Trophoblast cell (in vitro differentiated cells and primary cell): ENCODE data around the gene ERGIC1.
"Not testable (repeated sequence)": the region's sequence is repeated elsewhere in the genome, so short reads cannot be mapped to it uniquely, and the experiment has no call there.

ENCODE experiments used
- DNase-seq, 2 donors: peaks; one replicate each; pipeline ENCODE4 v3.0.0-alpha.2; 2016
- H2AFZ ChIP-seq: 2 replicates; pipeline ENCODE4 v1.6.1; 2013; ENCODE audit warnings: low read length, moderate library complexity, mild to moderate bottlenecking; ENCODE audit not compliant: insufficient read depth, poor library complexity
- H2AK5ac ChIP-seq: 2 replicates; pipeline ENCODE4 v1.6.1; 2013; ENCODE audit warnings: mild to moderate bottlenecking, low read length
- H2BK120ac ChIP-seq: 2 replicates; pipeline ENCODE4 v1.6.1; 2013; ENCODE audit warnings: low read length, mild to moderate bottlenecking, moderate library complexity; ENCODE audit not compliant: insufficient read depth, poor library complexity
- H2BK12ac ChIP-seq: 2 replicates; pipeline ENCODE4 v1.6.1; 2013; ENCODE audit warnings: mild to moderate bottlenecking, low read length, moderate library complexity
- H2BK5ac ChIP-seq: 2 replicates; pipeline ENCODE4 v1.6.1; 2013; ENCODE audit warnings: low read length, low read depth, moderate library complexity, mild to moderate bottlenecking; ENCODE audit not compliant: poor library complexity
- H3K14ac ChIP-seq: 2 replicates; pipeline ENCODE4 v1.6.1; 2013; ENCODE audit warnings: mild to moderate bottlenecking, low read length
- H3K18ac ChIP-seq: 2 replicates; pipeline ENCODE4 v1.6.1; 2013; ENCODE audit warnings: mild to moderate bottlenecking, low read length
- H3K23ac ChIP-seq: 2 replicates; pipeline ENCODE4 v1.6.1; 2013; ENCODE audit warnings: low read length
- H3K27ac ChIP-seq: 2 replicates; pipeline ENCODE4 v1.5.1; 2013; ENCODE audit warnings: low read depth, mild to moderate bottlenecking, inconsistent platforms, low read length, moderate library complexity
- H3K27me3 ChIP-seq: 2 replicates; pipeline ENCODE4 v1.6.1; 2013; ENCODE audit warnings: inconsistent platforms, mild to moderate bottlenecking, low read length, moderate library complexity; ENCODE audit not compliant: insufficient read depth
- H3K36me3 ChIP-seq, 2 experiments: 1 replicate in 1 of 2; 2 replicates in 1 of 2; pipeline ENCODE4 v1.6.1; 2013; ENCODE audit warnings: low read length in 2 of 2, mild to moderate bottlenecking in 2 of 2, moderate library complexity in 1 of 2; ENCODE audit not compliant: insufficient read depth in 2 of 2, control insufficient read depth in 1 of 2
- H3K4ac ChIP-seq: 2 replicates; pipeline ENCODE4 v1.6.1; 2013; ENCODE audit warnings: low read depth, mild to moderate bottlenecking, low read length, moderate library complexity
- H3K4me1 ChIP-seq, 2 experiments: 1 replicate in 1 of 2; 2 replicates in 1 of 2; pipeline ENCODE4 v1.6.1; 2013; ENCODE audit warnings: low read length in 2 of 2, mild to moderate bottlenecking in 2 of 2, moderate library complexity in 1 of 2; ENCODE audit not compliant: insufficient read depth in 2 of 2, control insufficient read depth in 1 of 2
- H3K4me2 ChIP-seq: 2 replicates; pipeline ENCODE4 v1.6.1; 2013; ENCODE audit warnings: inconsistent platforms, mild to moderate bottlenecking, low read length, moderate library complexity
- H3K4me3 ChIP-seq: 2 replicates; pipeline ENCODE4 v1.5.1; 2013; ENCODE audit warnings: mild to moderate bottlenecking, low read depth, low read length, inconsistent platforms
- H3K79me1 ChIP-seq: one replicate; pipeline ENCODE4 v1.6.1; 2013; ENCODE audit warnings: low read length
- H3K79me2 ChIP-seq: 2 replicates; pipeline ENCODE4 v1.6.1; 2013; ENCODE audit warnings: low read length, mild to moderate bottlenecking; ENCODE audit not compliant: control insufficient read depth, insufficient read depth, poor library complexity
- H3K9ac ChIP-seq: 2 replicates; pipeline ENCODE4 v1.6.1; 2013; ENCODE audit warnings: mild to moderate bottlenecking, low read length
- H3K9me3 ChIP-seq: 2 replicates; pipeline ENCODE4 v1.6.1; 2013; ENCODE audit warnings: low read depth, mild to moderate bottlenecking, control low read depth, inconsistent platforms, low read length; ENCODE audit not compliant: insufficient read depth
- H4K12ac ChIP-seq: 2 replicates; pipeline ENCODE4 v1.6.1; 2013; ENCODE audit warnings: low read depth, mild to moderate bottlenecking, low read length, moderate library complexity
- H4K8ac ChIP-seq: 2 replicates; pipeline ENCODE4 v1.6.1; 2013; ENCODE audit warnings: low read depth, mild to moderate bottlenecking, low read length, moderate library complexity
- H4K91ac ChIP-seq: one replicate; pipeline ENCODE4 v1.6.1; 2013; ENCODE audit warnings: low read depth, mild to moderate bottlenecking, low read length, moderate library complexity
- WGBS: extraction: QIAGEN DNeasy Blood & Tissue Kit; methylation state at CpG from one replicate; pipeline ENCODE4 v1.1.7; 2013; ENCODE audit warnings: missing lambda C conversion rate; ENCODE audit not compliant: insufficient read length, insufficient coverage; ENCODE audit errors: extremely low coverage; 5-methylcytosine and 5-hydroxymethylcytosine counted together

The ERGIC1 gene

DNA sequence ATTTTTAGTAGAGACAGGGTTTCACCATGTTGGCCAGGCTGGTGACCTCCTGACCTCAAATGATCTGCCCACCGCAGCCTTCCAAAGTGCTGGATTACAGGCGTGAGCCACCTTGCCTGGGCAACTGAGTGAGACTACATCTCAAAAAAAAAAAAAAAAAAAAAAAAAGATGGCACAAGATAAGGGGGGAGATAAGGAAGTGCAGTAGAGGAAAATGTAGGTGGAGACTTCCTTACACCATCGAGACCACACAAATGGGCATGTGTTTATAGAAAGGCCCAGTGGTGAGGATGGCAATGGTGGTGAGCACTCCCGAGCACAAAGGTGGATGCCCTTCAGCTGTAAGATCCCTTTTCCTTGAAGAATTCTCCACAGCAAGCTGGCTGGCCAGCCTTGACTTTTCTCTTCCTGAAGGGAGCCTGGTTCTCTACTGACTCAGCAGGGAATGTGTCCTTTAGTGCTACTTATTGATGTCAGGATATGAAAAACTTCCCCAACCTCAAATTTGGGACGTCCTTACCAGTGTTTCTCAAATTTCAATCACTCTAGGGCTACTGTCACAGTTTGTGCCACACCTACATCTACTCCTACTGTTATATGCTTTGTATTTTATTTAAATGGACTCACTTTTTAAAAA is 28.2 kb downstream of the ERGIC1 start:
- no peak overlapping the region for H4K8ac ChIP-seq
- H4K12ac ChIP-seq: no peak overlapping the region
- H3K9ac ChIP-seq: no peak overlapping the region
- no peaks in the 10 kb centered on the region for H3K79me2 ChIP-seq
- peaks cover 8 to 9% of the 10 kb centered on the region in 2 experiments for H3K4me1 ChIP-seq
- H2BK5ac ChIP-seq: no peak overlapping the region
- peaks cover 2% of the 10 kb centered on the region for H3K79me1 ChIP-seq
- no peak for DNase-seq
- no peak overlapping the region for H3K4me3 ChIP-seq
- no peaks in the 10 kb centered on the region for H3K27me3 ChIP-seq
- no peak overlapping the region for H2BK120ac ChIP-seq
- H2AK5ac ChIP-seq: no peak overlapping the region
- H2AFZ ChIP-seq: no peak overlapping the region
- H3K18ac ChIP-seq: no peak overlapping the region
- no peak overlapping the region for H3K23ac ChIP-seq
- H3K36me3 ChIP-seq: peaks cover 0 to 3% of the 10 kb centered on the region in 2 experiments
- no peak overlapping the region for H3K4me2 ChIP-seq
- WGBS: no CpG with 5 or more reads among the region's 5 CpGs
- no peak overlapping the region for H4K91ac ChIP-seq
- H2BK12ac ChIP-seq: no peak overlapping the region
- H3K4ac ChIP-seq: no peak overlapping the region
- H3K27ac ChIP-seq: no peak overlapping the region
- H3K9me3 ChIP-seq: peaks cover 3% of the 10 kb centered on the region
- no peak overlapping the region for H3K14ac ChIP-seq

DNA sequence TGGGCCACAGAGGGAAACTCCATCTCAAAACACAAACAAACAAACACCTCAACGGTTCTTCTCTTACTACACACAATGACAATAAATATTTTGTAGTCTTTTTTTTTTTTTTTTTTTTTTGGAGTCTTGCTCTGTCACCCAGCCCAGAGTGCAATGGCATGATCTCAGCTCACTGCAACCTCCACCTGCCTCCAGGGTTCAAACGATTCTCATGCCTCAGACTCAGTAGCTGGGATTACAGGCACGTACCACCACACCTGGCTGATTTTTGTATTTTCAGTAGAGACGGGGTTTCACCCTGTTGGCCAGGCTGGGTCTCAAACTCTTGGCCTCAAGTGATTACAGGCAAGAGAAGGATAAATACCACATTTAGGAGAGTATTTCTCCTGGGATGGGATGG is 30.1 kb downstream of the ERGIC1 start:
- not testable (repeated sequence) for H3K4me1 ChIP-seq, H2BK12ac ChIP-seq, H3K27me3 ChIP-seq, H3K36me3 ChIP-seq, H4K8ac ChIP-seq, H2AK5ac ChIP-seq, H2BK5ac ChIP-seq, H2AFZ ChIP-seq, H3K27ac ChIP-seq, H3K4me3 ChIP-seq, H3K4me2 ChIP-seq, H3K79me1 ChIP-seq, H3K79me2 ChIP-seq, H4K91ac ChIP-seq, H3K9me3 ChIP-seq, H3K9ac ChIP-seq, H3K14ac ChIP-seq, H2BK120ac ChIP-seq, H3K4ac ChIP-seq, H3K18ac ChIP-seq, H3K23ac ChIP-seq, H4K12ac ChIP-seq
- peak; percentile 54 to 67 for DNase-seq
- 100% methylated on average over 1 of the region's 4 CpGs for WGBS

DNA sequence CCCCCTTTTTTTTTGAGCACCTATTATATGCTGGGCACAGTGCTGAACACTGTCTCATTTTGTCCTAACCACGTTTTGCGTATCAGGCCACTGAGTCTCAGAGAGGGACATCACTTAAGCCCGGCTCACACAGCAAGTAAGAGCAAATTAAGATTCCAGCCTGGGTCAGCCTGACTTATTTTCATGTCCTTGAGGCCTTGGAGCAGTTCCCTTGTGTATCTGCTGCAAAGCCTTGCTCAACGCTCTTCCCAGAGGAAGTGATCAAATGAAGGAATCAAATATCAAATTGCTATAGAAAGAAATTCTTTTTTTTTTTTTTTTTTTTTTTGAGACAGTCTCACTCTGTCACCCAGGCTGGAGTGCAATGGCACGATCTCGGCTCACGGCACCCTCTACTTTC is 30.7 kb downstream of the ERGIC1 start:
- Histone ChIP-seq H3K9me3 (peaks cover 3% of the 10 kb centered on the region), H4K91ac (no peak overlapping the region), H3K4me3 (no peak overlapping the region), H4K12ac (no peak overlapping the region), H3K14ac (no peak overlapping the region), H4K8ac (no peak overlapping the region), H3K4ac (no peak overlapping the region), H3K79me1 (no peaks in the 10 kb centered on the region), H2BK5ac (no peak overlapping the region), H3K18ac (no peak overlapping the region), H3K27ac (no peak overlapping the region), H3K23ac (no peak overlapping the region), H3K79me2 (no peaks in the 10 kb centered on the region), H3K4me2 (no peak overlapping the region), H2AK5ac (no peak overlapping the region), H3K4me1 (peaks cover 4 to 10% of the 10 kb centered on the region in 2 experiments), H3K9ac (no peak overlapping the region), H3K27me3 (no peaks in the 10 kb centered on the region), H2BK12ac (no peak overlapping the region), H2AFZ (no peak overlapping the region), H2BK120ac (no peak overlapping the region), H3K36me3 (peaks cover 0 to 3% of the 10 kb centered on the region in 2 experiments)
- no peak for DNase-seq
- WGBS: no CpG with 5 or more reads among the region's 7 CpGs

DNA sequence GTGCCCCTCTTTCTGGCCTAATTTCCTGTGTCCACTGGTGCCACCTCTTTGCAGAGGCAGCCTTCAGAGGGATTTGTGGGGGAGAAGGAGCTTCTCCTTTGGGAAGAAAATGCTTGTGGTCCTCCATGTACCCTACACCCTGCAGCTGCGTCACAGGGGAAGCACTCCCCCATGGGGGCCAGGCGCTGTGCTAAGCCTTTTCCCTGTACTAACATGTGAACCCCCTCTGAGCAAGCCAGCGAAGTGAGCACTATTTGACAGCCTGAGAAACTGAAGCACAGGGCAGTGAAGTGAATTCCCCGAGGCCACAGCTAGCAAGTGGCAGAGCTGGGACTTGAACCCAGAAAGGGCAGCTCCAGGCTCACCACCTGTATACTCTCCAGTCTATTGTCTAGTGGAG is 32.3 kb downstream of the ERGIC1 start:
- H3K79me1 ChIP-seq: peaks cover 3% of the 10 kb centered on the region
- WGBS: no CpG with 5 or more reads among the region's 4 CpGs

More for the DNA sequence above, 32.3 kb downstream of the ERGIC1 start:
- no peaks in the 10 kb centered on the region for H3K9me3 ChIP-seq
- no peak overlapping the region for H2BK5ac ChIP-seq
- no peak overlapping the region for H3K14ac ChIP-seq
- H3K4me2 ChIP-seq: no peak overlapping the region
- no peak overlapping the region for H2AFZ ChIP-seq
- H3K27me3 ChIP-seq: no peaks in the 10 kb centered on the region
- H4K8ac ChIP-seq: no peak overlapping the region
- no peaks in the 10 kb centered on the region for H3K79me2 ChIP-seq
- H3K4me3 ChIP-seq: no peak overlapping the region
- no peak overlapping the region for H3K4ac ChIP-seq
- H2BK12ac ChIP-seq: no peak overlapping the region
- no peak overlapping the region for H4K12ac ChIP-seq
- H3K27ac ChIP-seq: no peak overlapping the region
- H2BK120ac ChIP-seq: no peak overlapping the region
- no peaks in the 10 kb centered on the region for H3K36me3 ChIP-seq
- no peak overlapping the region for H4K91ac ChIP-seq
- H3K9ac ChIP-seq: no peak overlapping the region
- no peak for DNase-seq
- peaks cover 10 to 17% of the 10 kb centered on the region in 2 experiments for H3K4me1 ChIP-seq
- H2AK5ac ChIP-seq: no peak overlapping the region
- H3K18ac ChIP-seq: no peak overlapping the region
- no peak overlapping the region for H3K23ac ChIP-seq
